ENCODE data around the gene PUDP.
"Not testable (repeated sequence)": the region's sequence is repeated elsewhere in the genome, so short reads cannot be mapped to it uniquely, and the experiment has no call there.

The PUDP gene

DNA sequence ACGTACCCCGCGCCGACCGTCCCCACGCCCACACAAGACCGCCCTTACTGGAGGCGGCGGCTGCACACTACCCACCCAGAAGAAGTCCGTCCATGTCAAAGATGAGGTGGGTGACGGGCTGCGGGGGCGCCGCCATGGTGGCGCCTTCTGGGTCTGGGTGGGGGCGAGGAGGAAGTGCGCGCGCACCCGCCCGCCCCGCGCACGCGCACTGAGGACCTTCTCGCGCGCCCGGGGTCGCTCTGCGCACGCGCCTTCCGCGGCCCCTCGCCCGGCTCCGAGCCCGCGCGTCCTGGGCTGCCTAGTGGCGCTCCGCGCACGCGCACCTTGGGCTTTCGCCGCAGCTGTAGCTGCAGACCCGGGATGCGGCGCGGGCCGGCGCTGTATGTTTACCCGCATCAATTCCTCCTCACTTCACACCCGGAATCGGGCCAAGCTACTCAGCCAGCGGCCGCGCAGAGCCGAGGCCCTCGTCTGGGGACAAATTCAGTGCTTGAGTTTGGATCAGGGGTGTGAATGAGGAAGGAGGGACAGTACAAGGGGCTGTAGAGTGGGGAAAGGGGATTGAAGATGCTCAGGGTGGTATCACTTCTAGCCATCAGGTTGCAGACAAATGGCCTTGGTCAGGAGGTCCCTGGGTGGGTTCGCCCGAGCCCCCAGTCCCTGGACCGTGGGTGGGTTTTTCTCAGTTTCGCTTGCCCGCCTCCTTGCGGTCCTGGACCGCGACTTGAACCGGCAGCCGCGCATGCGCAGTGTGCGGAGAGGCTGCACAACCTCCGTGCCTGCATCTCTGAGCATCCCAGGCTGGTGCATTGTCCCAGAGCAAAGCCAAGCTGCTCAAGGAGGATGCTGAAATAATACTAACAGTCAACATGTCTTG, at the start of gene PUDP:
Gene PUDP, minus strand, starts transcription at position 176 of the 877 bp plus-strand sequence. Its CDS starts 40 bp downstream, at position 136.
- DNase-seq, result peak; percentile 40 to 73

DNA sequence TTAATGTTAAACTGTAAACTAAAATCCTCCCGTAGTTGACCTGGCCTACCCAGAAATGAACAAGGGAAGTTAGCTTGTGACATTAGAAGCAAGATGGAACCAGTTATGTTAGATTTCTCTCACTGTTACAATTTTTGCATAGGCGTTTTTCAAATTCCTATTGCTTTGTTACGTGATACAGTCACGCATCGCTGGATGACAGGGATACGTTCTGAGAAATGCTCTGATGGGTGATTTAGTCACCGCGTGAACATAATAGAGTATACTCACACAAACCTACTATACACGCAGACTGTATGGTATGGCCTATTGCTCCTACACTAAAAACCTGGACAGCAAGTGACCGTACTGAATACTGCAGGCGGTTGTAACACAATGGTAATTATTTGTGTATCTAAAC, 46.7 kb upstream of the PUDP start:
- DNase-seq, result no peak

DNA sequence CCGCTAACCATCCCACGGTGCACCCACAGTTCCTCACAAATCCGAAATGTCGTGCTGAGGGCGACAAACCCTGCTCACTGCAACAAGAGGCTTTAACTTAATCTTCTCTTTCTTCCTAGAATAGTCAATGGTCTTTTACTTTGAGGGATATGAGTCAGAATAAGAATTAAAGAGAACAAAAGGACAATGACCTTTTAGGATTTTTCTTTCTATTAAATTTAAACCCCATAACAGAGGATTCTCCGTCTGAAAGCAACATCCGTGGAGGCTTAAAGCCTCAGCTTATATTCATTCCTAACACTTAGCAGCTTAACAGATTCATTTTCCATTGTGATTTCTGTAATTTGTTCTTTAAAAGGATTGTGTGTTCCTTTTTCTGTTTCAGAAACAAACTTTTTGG, 44.9 kb upstream of the PUDP start:
- no peak for DNase-seq

DNA sequence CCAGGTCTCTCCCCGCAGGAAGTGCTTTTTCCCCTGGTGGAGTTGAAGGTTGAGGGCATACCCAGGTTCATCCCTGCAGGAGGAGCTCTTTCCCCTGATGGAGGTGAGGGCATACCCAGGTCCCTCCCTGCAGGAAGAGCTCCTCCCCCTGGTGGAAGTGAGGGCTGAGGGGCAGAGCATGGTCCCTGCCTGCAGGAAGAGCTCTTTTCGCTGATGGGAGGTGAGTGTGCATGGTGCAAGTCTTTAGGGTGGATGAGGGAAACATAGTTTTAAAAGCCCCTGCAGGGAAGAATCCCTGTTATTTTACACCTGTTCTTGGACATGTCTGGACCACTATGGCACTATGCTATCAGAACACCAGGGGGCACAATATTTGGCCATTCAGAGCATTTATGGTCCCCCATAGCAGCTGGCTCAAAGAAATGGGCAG, 43.7 kb upstream of the PUDP start:
- DNase-seq, result no peak

DNA sequence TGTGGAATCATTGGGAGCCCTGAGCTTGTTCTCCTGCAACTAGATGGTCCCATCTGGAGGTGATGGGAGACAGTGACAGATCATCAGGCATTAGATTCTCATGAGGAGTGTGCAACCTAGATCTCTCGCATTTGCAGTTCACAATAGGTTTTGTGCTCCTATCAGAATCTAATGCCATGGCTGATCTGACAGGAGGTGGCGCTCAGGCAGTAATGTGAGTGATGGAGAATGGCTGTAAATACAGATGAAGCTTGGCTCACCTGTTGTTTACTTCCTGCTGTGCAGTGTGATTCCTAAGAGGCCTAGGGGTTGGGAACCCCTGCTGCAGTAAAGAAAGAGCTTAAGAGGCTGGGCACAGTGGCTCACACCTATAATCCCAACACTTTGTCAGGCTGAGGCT, 42.2 kb upstream of the PUDP start:
- DNase-seq, result no peak

DNA sequence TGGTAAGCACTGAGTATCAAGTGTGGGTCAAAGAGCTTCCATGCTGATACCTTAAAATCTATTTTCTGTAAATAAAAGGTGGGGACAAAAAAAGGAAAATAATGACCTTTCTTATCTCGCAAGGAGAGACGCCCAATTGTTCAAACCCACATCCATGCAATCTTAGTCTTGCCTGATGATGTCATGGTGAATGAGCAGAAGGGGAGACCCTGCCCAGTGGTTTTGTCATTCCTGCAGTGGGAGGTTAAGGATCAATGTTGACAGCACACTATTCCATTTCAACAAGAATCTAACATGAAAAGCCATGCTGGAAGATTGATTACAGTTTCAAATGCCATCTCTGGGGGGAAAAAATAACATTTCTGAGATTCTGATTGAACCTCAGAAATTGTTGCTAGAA, 40.7 kb upstream of the PUDP start:
- no peak for DNase-seq

DNA sequence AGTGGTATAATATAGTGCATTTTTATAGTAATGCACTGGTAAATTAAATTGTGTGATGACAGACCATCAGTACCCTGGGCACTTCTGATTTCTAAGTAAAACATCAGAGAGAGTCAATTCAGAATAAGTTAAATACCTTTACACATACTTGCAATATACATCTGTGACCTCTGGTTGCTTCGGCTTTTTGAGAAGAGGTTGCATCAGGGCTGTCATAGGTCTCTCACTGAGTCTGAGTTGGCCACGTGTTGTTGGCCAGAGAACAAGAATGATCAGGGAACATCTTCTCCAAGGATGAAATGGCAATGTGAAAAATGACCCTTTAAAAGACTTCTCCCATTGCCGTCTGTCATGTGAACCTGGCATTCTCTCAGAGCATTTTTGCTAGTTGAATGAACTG, 36.9 kb upstream of the PUDP start:
- DNase-seq, result no peak

DNA sequence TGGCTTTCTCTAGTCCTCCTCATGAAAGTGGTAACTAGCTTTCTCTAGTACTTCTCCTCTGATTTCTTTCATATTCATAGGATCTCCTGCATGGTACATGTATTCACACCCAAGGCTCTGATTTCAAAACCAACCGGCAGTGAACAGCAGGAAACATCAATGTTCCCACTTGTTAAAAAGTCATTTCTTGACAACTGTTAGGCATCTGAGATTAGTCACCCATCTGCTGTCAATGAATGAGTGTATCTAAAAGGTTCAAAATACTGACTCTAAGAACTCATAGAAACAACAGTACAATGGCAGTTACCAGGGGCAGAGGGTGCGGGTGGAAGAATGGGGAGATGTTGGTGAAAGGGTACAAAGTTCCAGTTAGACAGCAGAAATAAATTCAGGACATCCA, 31.5 kb upstream of the PUDP start:
- no peak for DNase-seq

DNA sequence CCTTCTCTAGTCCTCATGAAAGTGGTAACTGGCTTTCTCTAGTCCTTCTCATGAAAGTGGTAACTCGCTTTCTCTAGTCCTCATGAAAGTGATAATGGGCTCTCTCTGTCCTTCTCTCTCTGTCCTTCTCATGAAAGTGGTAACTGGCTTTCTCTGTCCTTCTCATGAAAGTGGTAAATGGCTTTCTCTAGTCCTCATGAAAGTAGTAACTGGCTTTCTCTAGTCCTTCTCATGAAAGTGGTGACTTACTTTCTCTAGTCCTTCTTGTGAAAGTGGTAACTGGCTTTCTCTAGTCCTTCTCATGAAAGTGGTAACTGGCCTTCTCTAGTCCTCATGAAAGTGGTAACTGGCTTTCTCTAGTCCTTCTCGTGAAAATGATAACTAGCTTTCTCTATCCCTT, 30.9 kb upstream of the PUDP start:
- not testable (repeated sequence) for DNase-seq

DNA sequence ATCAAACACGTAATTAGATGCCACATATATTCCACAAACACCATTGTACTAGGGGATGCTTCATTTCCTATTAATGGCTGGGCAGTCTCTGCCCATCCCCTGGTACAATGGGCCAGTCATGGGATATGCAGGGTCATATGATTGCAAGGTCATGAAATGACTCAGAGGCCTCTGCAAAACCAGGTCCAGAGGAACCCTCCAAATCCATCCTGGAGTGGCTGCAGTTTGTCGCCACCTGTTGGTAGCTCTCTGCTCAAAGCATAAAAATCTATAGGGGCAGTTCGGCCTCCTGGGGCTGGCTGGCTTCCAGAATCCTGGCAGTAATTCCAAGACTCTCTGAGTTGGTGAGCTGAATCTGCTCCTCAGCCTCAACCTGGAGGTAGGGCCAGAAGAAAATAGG, 22.9 kb upstream of the PUDP start:
- no peak for DNase-seq

DNA sequence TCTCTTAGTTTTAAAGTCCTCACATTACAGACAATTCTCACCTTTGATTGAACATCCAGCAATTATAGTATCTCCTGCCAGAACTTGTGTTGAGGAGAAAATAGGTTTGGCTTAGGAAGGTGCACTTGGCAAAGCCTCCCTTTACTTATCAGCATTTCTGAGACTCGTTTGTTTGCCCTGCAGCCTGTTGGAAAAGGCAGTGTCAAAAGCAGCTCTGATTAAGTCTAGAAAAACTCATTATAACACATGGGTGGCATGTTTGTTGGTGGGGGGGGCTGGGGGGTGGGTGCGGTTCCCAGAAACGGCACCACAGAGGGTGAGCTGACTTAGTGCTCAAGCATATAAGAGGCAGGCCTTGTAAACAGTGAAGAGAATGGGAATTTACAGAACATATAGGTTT, 21.7 kb upstream of the PUDP start:
- no peak for DNase-seq

DNA sequence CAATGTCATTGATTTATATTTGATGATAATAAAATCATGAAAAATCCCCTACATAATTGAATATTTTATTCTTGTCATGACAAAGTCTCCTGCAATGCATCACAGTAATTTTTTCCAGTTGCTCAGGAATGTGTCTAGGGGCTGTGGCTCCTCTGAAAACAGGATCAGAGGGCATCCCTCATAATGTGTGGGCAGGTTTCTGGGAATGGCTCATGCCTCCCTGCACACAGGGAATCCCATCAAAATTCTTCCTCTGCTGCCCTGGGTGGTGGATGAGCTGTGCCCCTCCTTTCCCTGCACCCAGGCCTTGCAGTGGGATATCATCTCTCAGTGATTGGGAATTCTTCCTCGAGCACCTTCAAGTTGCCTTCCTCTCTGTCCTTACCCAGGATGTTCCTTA, 20.4 kb upstream of the PUDP start:
- no peak for DNase-seq

DNA sequence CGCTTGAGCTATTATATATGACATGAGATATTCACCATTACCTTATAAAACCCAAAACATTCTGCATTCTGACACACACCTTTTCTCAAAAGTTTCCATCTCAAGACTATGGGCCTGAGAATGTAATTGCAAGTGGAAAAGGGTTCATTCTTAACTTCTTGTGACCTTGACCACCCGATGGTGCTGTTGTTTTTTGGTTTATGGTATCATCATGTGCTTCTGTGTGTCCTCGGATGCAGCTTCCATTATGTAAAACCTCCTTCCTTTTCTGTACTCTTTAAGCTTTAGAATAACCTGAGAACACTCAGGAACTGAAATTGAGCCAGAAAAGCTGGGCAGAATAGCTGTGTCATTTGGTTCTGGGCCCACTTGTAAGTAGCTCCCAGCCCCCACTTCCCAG, 16.2 kb upstream of the PUDP start:
- no peak for DNase-seq

DNA sequence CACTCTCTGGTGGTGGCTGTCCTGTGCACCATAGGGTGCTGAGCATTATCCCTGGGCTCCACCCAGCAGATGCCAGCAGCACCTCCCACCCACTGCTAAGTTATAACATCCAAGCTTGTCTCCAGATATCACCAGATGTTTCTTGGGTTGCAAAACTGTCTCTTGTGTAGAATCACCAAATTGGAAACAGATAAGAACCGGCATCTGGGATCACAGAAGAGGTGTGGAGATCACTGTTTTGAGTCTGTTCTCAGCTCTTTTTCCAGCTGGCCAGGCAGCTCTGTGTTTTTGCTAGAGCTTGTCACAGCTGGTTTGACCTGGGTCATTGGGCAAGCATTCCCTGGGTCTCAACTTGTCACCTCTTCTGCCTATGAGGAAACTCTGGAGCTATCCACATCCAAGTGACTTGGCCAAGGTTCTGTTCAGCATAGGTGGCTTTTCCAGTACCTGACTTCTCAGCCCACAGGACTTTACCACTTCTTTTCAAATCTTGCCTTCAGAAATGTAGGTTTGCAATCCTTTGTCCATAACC, 15.3 kb upstream of the PUDP start:
- no peak for DNase-seq

DNA sequence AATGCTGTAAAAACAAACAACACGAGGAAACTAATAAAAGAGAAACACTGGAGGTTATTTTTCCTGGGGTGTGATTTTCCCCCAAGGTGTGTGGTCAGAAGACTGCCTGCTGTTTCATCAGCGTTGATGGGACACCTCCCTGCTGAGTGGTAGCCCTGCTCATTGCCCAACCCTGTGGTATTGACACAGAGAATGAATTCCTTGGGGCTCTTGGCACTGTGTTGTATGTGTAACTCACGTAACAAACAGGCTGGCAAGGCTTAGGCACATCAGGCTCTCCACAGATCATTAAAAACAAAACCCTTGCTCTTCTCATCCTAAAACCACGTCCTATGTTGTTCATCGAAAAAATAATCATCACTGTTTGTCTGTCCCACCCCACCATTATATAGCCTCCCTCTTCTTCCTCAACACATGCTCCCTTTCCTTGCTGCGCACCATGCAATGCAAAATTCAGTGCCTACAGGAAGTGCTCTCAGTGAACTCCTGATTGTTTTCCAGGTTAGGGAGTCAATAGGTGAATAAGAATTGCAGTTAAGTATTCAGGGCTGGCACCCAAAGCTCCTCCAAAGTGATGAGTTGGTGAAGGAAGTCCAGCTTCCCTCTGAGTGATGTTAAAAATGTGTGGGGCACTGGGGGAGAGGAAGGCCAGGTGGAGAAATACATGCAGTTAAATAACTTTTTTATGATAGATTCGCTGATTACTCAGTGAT, 11.4 kb upstream of the PUDP start:
- DNase-seq, result no peak

DNA sequence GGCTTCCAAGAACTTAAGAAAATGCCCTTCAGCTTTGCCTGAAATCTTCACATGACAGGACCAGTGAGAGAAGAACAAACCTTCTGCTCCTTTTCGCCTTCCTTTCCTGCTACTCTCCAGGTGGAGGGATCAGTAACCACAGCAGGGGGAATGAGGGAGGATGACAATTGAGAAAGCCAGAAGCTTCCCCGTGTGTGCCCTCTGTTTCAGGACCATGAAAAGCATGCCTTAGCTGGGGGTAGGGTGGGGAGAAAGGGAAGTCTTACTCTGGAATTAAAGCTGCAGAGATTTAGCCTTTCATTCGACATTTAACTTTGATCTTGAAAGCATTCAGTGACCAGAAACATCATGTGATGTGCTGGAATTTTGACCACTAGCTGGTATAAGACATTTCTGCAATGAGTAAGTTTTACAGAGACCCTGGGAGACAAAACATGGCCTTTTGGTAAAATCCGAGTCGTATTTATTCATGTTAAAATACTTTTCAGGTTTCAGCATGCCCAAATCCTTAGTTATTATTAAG, 10.6 kb upstream of the PUDP start:
- no peak for DNase-seq

DNA sequence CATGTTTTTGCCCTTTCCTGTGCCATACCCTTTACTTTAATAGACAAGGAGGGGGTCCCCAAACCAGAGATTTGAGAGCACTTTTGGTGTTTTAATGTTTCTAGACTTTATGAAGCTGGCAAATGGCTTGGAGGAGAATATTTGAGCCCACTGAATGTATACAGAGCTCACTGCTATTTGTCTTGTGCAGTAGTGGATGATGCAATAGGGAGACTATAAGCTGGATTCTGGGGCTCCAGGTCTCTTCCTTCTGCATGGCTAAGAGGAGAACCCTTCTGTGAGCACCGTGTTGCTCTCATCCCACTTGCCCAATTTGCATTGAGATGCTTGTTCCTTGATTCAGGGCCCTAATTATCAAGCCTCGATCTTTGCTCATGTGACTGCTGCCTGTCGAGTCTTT, 8.9 kb upstream of the PUDP start:
- no peak for DNase-seq

DNA sequence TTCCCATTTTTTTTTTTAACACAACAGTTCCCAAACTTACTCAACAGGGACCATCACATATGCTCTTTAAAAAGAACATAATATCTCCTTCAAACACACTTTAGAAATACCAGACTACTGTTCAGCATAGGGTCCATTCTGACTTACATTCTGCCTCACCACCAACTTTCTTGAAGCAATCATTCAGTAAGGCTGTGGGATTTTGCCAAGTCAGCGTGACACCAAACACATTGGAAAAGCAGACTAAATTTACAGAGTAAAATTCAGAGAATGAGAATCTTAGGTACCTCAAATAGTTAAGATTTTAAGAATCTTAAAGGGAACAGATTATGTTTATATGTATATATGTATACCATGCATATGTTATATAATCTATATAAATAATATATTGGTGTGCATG, 7.2 kb upstream of the PUDP start:
- no peak for DNase-seq

DNA sequence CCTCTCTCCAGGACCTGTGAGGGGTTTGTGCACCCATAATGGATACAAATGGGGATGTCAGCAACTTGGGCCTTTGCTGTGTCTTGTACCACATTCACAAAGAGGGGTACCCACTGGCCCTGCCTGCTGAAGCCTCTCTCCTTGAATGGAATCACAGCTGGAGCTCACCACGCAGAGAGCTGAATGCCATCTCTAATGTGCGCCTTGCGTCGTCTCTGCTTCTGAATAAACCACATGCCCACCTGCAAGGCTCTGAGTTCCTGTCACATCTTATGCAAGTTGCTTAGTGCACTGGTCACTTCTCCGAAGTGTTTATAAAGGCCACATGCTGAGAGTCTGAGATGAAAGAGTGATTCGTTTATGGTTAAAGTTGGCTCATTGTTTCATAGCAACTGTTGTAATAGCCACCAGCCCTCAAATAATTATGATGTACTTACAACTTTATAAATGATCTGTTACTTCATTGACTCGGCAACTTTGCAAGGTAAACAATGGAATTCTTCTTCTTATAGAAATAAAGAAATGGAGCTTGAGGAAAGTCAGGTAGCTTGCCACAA, 6.2 kb upstream of the PUDP start:
- no peak for DNase-seq

DNA sequence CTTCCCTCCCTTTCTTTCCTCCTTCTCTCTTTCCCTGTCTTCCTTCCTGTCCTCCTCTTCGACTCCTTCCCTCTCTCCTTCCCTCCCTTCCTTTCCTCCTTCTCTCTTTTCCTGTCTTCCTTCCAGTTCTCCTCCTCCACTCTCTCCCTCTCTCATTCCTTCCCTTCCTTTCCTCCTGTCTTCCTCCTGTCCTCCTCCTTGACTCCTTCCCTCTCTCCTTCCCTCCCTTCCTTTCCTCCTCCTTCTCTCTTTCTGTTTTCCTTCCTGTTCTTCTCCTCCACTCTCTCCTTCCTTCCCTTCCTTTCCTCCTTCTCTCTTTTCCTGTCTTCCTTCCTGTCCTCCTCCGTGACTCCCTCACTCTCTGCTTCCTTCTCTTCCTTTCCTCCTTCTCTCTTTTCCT, 5.3 kb upstream of the PUDP start:
- DNase-seq, result no peak

DNA sequence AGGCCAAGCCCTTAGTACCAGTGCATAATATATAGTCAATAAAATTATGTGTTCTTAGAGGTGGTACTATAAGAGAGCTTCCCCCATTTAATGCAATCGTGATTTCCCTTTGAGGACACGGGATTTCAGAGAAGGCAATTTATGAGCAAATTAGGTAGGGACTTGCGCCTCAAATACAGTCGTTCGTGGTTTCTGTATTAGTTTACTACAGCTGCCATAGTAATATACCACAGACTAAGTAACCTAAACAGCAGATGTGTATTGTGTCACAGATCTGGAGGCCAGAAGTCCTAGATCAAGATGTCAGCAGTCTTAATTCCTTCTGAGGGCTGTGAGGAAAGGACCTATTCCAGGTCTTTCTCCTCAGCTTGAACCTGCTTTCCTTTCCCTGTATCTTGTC, 1.5 kb upstream of the PUDP start:
- DNase-seq, result no peak

DNA sequence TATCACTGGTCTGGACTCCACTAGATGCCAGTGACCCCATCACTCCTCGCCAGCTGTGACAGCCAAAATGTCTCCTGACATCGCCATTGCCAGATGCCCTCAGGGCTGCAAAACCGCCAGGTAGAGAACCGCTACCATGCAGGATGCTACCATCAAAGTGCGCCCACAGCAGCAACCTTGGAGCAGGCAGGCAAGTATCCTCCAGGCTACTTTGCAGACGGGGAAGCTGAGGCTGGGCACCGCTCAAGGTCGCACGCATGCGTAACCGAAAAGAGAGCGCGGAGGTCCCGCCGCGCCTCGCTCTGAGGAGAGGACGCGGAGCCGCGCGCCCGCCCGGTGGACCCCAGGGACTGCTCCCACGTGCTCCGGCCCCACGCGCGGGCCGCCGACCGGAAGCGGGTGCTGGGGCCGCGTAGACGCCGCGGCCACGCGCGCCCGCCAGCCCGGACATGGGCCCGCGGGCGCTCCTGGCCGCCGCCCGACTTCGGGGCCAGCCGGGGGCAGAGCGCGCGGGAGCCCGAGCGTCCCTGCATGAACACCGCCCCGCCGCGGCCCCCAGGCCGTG, 458 bp downstream of the PUDP start, which contains the start of gene STS:
Gene STS, plus strand, starts transcription at position 300 of the 565 bp plus-strand sequence. CDS start 105,488 bp downstream, outside the sequence.
- DNase-seq, result peak in 1 of 2 donors; percentile 12

All from bone marrow (tissue), 2 donors.